ENCODE data around the gene PEPD.

DNA sequence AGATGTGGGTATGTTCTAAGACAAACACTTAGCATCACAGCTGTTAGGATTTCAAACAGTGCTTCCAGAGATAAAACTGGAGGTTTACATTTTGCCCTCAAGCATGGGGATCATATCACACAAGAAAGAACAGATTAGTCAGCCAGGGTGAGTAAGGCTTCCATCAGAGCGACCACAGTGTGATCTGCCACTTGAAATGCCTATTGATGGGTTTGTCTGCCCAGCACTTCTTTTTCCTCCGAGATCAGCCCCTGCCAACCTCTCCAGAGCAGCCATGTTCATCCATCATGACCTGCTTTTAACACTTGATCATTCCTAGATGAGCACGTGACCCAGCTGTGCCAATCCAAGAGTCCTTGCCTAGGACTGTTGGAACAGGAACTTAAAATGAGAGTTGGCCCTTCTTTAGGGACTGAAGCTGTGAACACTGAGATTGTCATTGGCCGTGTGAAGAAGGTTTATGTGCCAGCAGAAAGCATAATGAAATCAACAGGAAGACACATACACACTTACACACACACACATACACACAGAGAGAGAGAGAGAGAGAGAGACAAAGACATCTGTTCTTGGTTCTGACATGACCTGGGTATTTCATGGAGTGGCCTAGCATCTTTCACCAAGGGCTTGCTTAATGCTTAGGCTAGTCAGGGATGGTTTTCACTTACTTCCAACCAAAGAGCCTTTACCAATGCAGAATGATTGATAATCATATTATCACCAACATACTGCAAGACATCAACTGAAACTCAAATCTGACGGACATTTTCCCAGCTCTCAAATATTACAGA lies 153.3 kb downstream of the PEPD start:
- TF ChIP-seq, protein P1, sequence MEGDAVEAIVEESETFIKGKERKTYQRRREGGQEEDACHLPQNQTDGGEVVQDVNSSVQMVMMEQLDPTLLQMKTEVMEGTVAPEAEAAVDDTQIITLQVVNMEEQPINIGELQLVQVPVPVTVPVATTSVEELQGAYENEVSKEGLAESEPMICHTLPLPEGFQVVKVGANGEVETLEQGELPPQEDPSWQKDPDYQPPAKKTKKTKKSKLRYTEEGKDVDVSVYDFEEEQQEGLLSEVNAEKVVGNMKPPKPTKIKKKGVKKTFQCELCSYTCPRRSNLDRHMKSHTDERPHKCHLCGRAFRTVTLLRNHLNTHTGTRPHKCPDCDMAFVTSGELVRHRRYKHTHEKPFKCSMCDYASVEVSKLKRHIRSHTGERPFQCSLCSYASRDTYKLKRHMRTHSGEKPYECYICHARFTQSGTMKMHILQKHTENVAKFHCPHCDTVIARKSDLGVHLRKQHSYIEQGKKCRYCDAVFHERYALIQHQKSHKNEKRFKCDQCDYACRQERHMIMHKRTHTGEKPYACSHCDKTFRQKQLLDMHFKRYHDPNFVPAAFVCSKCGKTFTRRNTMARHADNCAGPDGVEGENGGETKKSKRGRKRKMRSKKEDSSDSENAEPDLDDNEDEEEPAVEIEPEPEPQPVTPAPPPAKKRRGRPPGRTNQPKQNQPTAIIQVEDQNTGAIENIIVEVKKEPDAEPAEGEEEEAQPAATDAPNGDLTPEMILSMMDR (conservative IDR thresholded peaks at IDR 0.05; ENCODE audit: low read length) = no peak
- TF ChIP-seq EZH2phosphoT487 (IDR thresholded peaks at IDR 0.05; ENCODE audit: borderline replicate concordance) = no peak
